ENCODE measurements around the gene AMZ1. TPM values are rescaled to one million over a fixed set of nuclear protein-coding genes. Genes with fewer than 3 reads are reported as not detected.
A peak's percentile ranks its signal among the peaks of the same experiment; 100 is the strongest.
"Not testable (repeated sequence)": the region's sequence is repeated elsewhere in the genome, so short reads cannot be mapped to it uniquely, and the experiment has no call there.

AMZ1 gene
- total RNA-seq, 4 donors from 2014 or later: 0.19 to 1.1 TPM; not detected in 2

DNA sequence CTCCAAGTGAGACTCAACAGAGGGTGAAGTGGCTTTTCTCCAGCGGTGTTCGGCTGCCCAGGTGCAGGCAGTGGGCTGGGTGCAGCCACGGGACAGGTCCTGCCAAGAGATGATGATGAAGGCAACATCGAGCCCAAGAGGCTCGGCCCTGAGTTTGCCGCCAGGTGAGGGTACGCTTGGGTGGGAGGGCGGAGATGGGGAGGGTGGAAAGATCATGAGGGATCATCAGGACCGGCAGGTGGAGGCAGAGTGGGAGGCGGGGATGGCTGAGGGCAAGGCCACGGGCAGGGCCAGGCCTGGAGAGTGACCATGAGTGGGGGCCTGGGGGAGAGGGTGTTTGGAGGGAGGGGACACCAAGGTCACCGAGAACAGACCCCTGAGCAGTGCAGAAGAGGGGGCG, 17.8 kb upstream of the AMZ1 start:
- DNase-seq (ENCODE audit: low spot score) (no peak), ATAC-seq (ENCODE audit: low FRiP score) (no peak)
- no peak for TF ChIP-seq CTCF (IDR thresholded peaks at IDR 0.05)

- ATAC-seq (ENCODE audit: low FRiP score) (no peak), DNase-seq (ENCODE audit: low spot score) (no peak)
- peak in 1 of 3 donors; percentile 14 for TF ChIP-seq CTCF (IDR thresholded peaks at IDR 0.05)
Observed at GRCh38 chr7:2670720-2671391, 17.1 kb upstream of the AMZ1 start.

DNA sequence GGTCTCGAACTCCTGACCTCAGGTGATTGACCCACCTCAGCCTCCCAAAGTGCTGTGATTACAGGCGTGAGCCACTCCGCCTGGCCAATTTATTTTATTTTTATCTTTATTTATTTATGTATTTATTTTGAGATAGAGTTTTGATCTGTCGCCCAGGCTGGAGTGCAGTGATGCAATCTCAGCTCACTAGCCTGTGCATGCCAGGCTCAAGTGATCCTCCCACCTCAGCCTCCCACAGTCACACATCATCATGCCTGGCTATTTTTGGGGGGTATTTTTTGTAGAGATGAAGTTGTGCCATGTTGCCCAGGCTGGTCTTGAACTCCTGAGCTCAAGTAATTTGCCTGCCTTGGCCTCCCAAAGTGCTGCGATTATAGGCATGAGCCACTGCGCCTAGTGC, 14.8 kb upstream of the AMZ1 start:
- DNase-seq (ENCODE audit: low spot score); ATAC-seq (ENCODE audit: low FRiP score): not testable (repeated sequence)

DNA sequence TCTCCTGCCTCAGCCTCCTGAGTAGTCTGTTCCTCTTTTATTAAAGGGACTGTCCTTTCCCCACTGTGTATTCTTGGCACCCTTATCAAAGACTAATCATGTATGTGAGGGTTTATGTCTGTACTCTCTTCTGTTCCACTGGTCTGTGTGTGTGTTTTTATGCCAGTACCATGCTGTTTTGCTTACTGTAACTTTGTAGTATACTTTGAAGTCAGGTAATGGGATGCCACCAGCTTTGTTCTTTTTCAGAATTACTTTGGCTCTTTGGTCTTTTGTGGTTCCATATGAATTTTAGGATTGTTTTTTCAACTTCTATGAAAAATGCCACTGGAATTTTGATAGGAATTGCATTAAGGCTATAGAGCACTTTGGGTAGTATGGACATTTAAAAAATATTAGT, 14.1 kb upstream of the AMZ1 start:
- no peak for TF ChIP-seq CTCF (IDR thresholded peaks at IDR 0.05)
- no peak for DNase-seq (ENCODE audit: low spot score)
- no peak for ATAC-seq (ENCODE audit: low FRiP score)

- no peak for ATAC-seq (ENCODE audit: low FRiP score)
- no peak for DNase-seq (ENCODE audit: low spot score)
- no peak for TF ChIP-seq CTCF (IDR thresholded peaks at IDR 0.05)
Observed at GRCh38 chr7:2675256-2675764, 12.7 kb upstream of the AMZ1 start.

DNA sequence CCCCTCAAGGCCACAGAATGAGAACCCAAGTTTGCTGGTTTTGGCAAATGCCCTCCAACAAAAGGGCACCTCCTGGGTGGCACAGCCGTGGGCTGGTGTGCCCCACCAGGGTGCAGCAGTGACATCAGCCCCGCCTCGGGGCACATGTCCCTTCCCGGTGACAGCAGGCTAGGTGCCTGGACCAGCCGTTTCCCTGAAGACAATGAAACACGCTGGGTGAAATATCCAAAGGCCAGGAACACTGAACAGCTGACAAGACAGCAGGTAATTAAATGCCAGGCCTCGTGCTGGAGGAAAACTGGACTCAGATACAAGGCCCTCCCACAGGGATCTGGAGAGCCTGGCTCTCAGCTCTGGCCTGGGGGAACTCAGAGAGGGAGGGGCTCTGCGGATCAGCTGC, 11.4 kb upstream of the AMZ1 start:
- DNase-seq (ENCODE audit: low spot score); ATAC-seq (ENCODE audit: low FRiP score): not testable (repeated sequence)

- not testable (repeated sequence) for DNase-seq (ENCODE audit: low spot score); ATAC-seq (ENCODE audit: low FRiP score)
Observed at GRCh38 chr7:2678454-2678853, 9.5 kb upstream of the AMZ1 start.

- not testable (repeated sequence) for ATAC-seq (ENCODE audit: low FRiP score); DNase-seq (ENCODE audit: low spot score)
Observed at GRCh38 chr7:2679135-2680127, 8.6 kb upstream of the AMZ1 start.

DNA sequence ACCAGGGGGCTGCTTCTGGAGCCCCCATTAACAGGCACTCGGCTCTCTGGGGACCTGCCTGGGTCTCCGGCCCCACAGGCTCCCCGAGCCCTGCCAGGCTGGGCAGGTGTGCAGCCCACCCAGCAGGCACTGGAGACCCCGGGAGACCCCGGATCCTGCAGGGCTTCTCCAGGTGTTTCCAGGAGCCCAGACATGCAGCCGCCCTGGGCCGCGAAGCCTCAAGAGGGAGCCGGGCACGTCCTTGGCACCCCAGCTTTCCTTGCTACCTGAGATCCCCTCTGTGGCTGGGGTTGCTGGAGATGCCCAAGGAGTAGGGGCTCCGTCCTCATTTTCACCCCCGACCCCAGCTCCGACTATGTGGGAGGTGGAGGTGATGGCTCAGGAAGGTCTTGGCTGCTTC, 7.7 kb upstream of the AMZ1 start:
- no peak for TF ChIP-seq CTCF (IDR thresholded peaks at IDR 0.05)
- ATAC-seq (ENCODE audit: low FRiP score) (no peak), DNase-seq (ENCODE audit: low spot score) (no peak)

Data from omental fat pad (tissue), 4 donors.